SJSA1 (cell line): ENCODE data around the gene CFAP73. TPM values are rescaled to one million over a fixed set of nuclear protein-coding genes. Genes with fewer than 3 reads are reported as not detected.

Experiments
- DNase-seq, 2 experiments: peaks; one replicate each; pipeline ENCODE4 v3.0.0-alpha.2; 2015 to 2020; ENCODE audit warnings: low spot score in 2 of 2, low read depth in 1 of 2
- H3K27ac ChIP-seq: fragments of 250-450 bp; sonication (Bioruptor Pico); 2 replicates; pipeline ENCODE4 v1.5.1; 2020; ENCODE audit warnings: mild to moderate bottlenecking, moderate library complexity
- H3K27me3 ChIP-seq: fragments of 250-450 bp; sonication (Bioruptor Pico); replicated peaks from 2 replicates; pipeline ENCODE4 v1.5.1; 2020; ENCODE audit warnings: mild to moderate bottlenecking, moderate library complexity
- H3K36me3 ChIP-seq: fragments of 250-450 bp; sonication (Bioruptor Pico); 2 replicates; pipeline ENCODE4 v1.5.1; 2020; ENCODE audit warnings: mild to moderate bottlenecking
- H3K4me1 ChIP-seq: fragments of 250-450 bp; sonication (Bioruptor Pico); replicated peaks from 2 replicates; pipeline ENCODE4 v1.6.1; 2021; ENCODE audit warnings: mild to moderate bottlenecking
- H3K4me3 ChIP-seq: fragments of 250-450 bp; sonication (Bioruptor Pico); 2 replicates; pipeline ENCODE4 v1.5.1; 2020; ENCODE audit warnings: mild to moderate bottlenecking
- H3K9me3 ChIP-seq: fragments of 250-450 bp; sonication (Bioruptor Pico); replicated peaks from 2 replicates; pipeline ENCODE4 v1.5.1; 2020; ENCODE audit warnings: mild to moderate bottlenecking
- total RNA-seq: library from RNA; depleted of rRNA; stranded (reverse); fragments of >200 nt; shearing (Covaris generic); gene quantifications from 2 replicates; pipeline ENCODE4 v1.2.3, GENCODE V29; 2014

The CFAP73 gene
- total RNA-seq, 1 experiment from 2014 or later: not detected

- no peak overlapping the region for H3K4me3 ChIP-seq
- no peaks in the 10 kb centered on the region for H3K36me3 ChIP-seq
- no peaks in the 10 kb centered on the region for H3K9me3 ChIP-seq
- H3K27ac ChIP-seq: no peak overlapping the region
- H3K4me1 ChIP-seq: no peaks in the 10 kb centered on the region
- DNase-seq: no peak
- H3K27me3 ChIP-seq: peaks cover 2% of the 10 kb centered on the region; the same call in 1 of the 2 replicates
These were observed 19.7 kb upstream of the CFAP73 start for GRCh38 chr12:113129664-113130456.

GRCh38 chr12:113130457-113131135, 18.9 kb upstream of the CFAP73 start:
- H3K36me3 ChIP-seq: no peaks in the 10 kb centered on the region
- no peaks in the 10 kb centered on the region for H3K4me1 ChIP-seq
- H3K9me3 ChIP-seq: no peaks in the 10 kb centered on the region
- H3K27ac ChIP-seq: no peak overlapping the region
- peaks cover 2% of the 10 kb centered on the region; the same call in 1 of the 2 replicates for H3K27me3 ChIP-seq
- no peak overlapping the region for H3K4me3 ChIP-seq
- no peak for DNase-seq

- Histone ChIP-seq H3K9me3 (no peaks in the 10 kb centered on the region), H3K4me3 (no peak overlapping the region), H3K4me1 (no peaks in the 10 kb centered on the region), H3K27me3 (peaks cover 1% of the 10 kb centered on the region), H3K27ac (no peak overlapping the region), H3K36me3 (no peaks in the 10 kb centered on the region)
- no peak for DNase-seq
These were observed 18.0 kb upstream of the CFAP73 start for GRCh38 chr12:113131556-113131955.

- H3K4me1 ChIP-seq: no peaks in the 10 kb centered on the region
- H3K36me3 ChIP-seq: no peaks in the 10 kb centered on the region
- DNase-seq: no peak
- no peak overlapping the region for H3K4me3 ChIP-seq
- no peak overlapping the region for H3K27ac ChIP-seq
- no peaks in the 10 kb centered on the region for H3K9me3 ChIP-seq
- no peaks in the 10 kb centered on the region; the same call in 1 of the 2 replicates for H3K27me3 ChIP-seq
These were observed 16.5 kb upstream of the CFAP73 start for GRCh38 chr12:113133036-113133435.

- Histone ChIP-seq H3K27me3 (no peaks in the 10 kb centered on the region; the same call in 1 of the 2 replicates), H3K4me3 (no peak overlapping the region), H3K9me3 (no peaks in the 10 kb centered on the region), H3K27ac (no peak overlapping the region), H3K36me3 (no peaks in the 10 kb centered on the region), H3K4me1 (no peaks in the 10 kb centered on the region)
- no peak for DNase-seq
These were observed 15.9 kb upstream of the CFAP73 start for GRCh38 chr12:113133666-113134065.

GRCh38 chr12:113134071-113134470, 15.5 kb upstream of the CFAP73 start:
- H3K27ac ChIP-seq: no peak overlapping the region
- no peaks in the 10 kb centered on the region for H3K36me3 ChIP-seq
- H3K27me3 ChIP-seq: no peaks in the 10 kb centered on the region; the same call in 1 of the 2 replicates
- DNase-seq: no peak
- no peaks in the 10 kb centered on the region for H3K9me3 ChIP-seq
- H3K4me1 ChIP-seq: no peaks in the 10 kb centered on the region
- no peak overlapping the region for H3K4me3 ChIP-seq

- DNase-seq: no peak
- Histone ChIP-seq H3K36me3 (no peaks in the 10 kb centered on the region), H3K27me3 (no peaks in the 10 kb centered on the region; the same call in 1 of the 2 replicates), H3K27ac (no peak overlapping the region), H3K9me3 (no peaks in the 10 kb centered on the region), H3K4me3 (no peak overlapping the region), H3K4me1 (no peaks in the 10 kb centered on the region)
These were observed 15.0 kb upstream of the CFAP73 start for GRCh38 chr12:113134521-113134951.

- Histone ChIP-seq H3K4me3 (no peak within 1 kb of the TSS), H3K36me3 (no peaks in the 10 kb centered on the region), H3K27me3 (no peaks in the 10 kb centered on the region; the same call in 1 of the 2 replicates), H3K9me3 (no peaks in the 10 kb centered on the region), H3K27ac (no peak within 1 kb of the TSS), H3K4me1 (no peaks in the 10 kb centered on the region)
- DNase-seq: no peak
These were observed 14.1 kb upstream of the CFAP73 start, which contains the start of gene RASAL1 for GRCh38 chr12:113135178-113136127. Gene RASAL1 (minus strand): TSS chr12:113135761. CDS start chr12:113135462, 299 bp downstream.

- no peaks in the 10 kb centered on the region for H3K4me1 ChIP-seq
- H3K27ac ChIP-seq: no peak overlapping the region
- H3K27me3 ChIP-seq: no peaks in the 10 kb centered on the region; the same call in 1 of the 2 replicates
- no peaks in the 10 kb centered on the region for H3K36me3 ChIP-seq
- no peak overlapping the region for H3K4me3 ChIP-seq
- H3K9me3 ChIP-seq: no peaks in the 10 kb centered on the region
- DNase-seq: no peak
These were observed 13.2 kb upstream of the CFAP73 start for GRCh38 chr12:113136128-113136989.

GRCh38 chr12:113136990-113137511, 12.5 kb upstream of the CFAP73 start:
- no peaks in the 10 kb centered on the region for H3K36me3 ChIP-seq
- H3K9me3 ChIP-seq: no peaks in the 10 kb centered on the region
- no peaks in the 10 kb centered on the region; the same call in 1 of the 2 replicates for H3K27me3 ChIP-seq
- H3K4me3 ChIP-seq: no peak overlapping the region
- no peaks in the 10 kb centered on the region for H3K4me1 ChIP-seq
- no peak for DNase-seq
- H3K27ac ChIP-seq: no peak overlapping the region

- Histone ChIP-seq H3K27me3 (no peaks in the 10 kb centered on the region; the same call in 1 of the 2 replicates), H3K36me3 (no peaks in the 10 kb centered on the region), H3K4me1 (no peaks in the 10 kb centered on the region), H3K27ac (no peak overlapping the region), H3K4me3 (no peak overlapping the region), H3K9me3 (no peaks in the 10 kb centered on the region)
- no peak for DNase-seq
These were observed 11.4 kb upstream of the CFAP73 start for GRCh38 chr12:113137861-113138783.

GRCh38 chr12:113138826-113139225, 10.7 kb upstream of the CFAP73 start:
- DNase-seq: no peak
- no peaks in the 10 kb centered on the region; the same call in 1 of the 2 replicates for H3K27me3 ChIP-seq
- H3K27ac ChIP-seq: no peak overlapping the region
- no peak overlapping the region for H3K4me3 ChIP-seq
- no peaks in the 10 kb centered on the region for H3K36me3 ChIP-seq
- H3K4me1 ChIP-seq: no peaks in the 10 kb centered on the region
- H3K9me3 ChIP-seq: no peaks in the 10 kb centered on the region
